Activated naive CD8-positive, alpha-beta T cell treated with anti-CD3 and anti-CD28 coated beads, Interleukin-2, amount 10 ng/mL, durations not matched to agents 7 days and 5 days (primary cell): Measurements from ENCODE around the gene CHRM5. TPM values are rescaled to one million over a fixed set of nuclear protein-coding genes. Genes with fewer than 3 reads are reported as not detected.
"Not testable (repeated sequence)": the region's sequence is repeated elsewhere in the genome, so short reads cannot be mapped to it uniquely, and the experiment has no call there.

ENCODE experiments used
- ATAC-seq: fragments of 150-1000 bp; cut with Tn5 transposase; one replicate; pipeline ENCODE4 v1.10.0; 2021; ENCODE audit warnings: low read depth, moderate library complexity
- POLR2A ChIA-PET: fragments of 350-600 bp; sonication (Branson Sonifier 250); formaldehyde crosslinking; loops from one replicate; lab custom pipeline; 2021; ENCODE audit warnings: antibody characterized with exemption; lab: Charles Lee
- DNase-seq: peaks from one replicate; pipeline ENCODE4 v3.0.0; 2021
- H3K27ac Mint-ChIP-seq: one replicate; pipeline ENCODE4 v1.8.0; 2022; ENCODE audit warnings: mild to moderate bottlenecking, mixed read lengths
- H3K27me3 Mint-ChIP-seq: one replicate; pipeline ENCODE4 v1.8.0; 2022; ENCODE audit warnings: mild to moderate bottlenecking, moderate library complexity, mixed read lengths
- H3K36me3 Mint-ChIP-seq: one replicate; pipeline ENCODE4 v1.8.0; 2021; ENCODE audit warnings: mild to moderate bottlenecking, mixed read lengths
- H3K4me1 Mint-ChIP-seq: one replicate; pipeline ENCODE4 v1.8.0; 2021; ENCODE audit warnings: mixed read lengths
- H3K4me3 Mint-ChIP-seq: one replicate; pipeline ENCODE4 v1.8.0; 2022; ENCODE audit warnings: mild to moderate bottlenecking, moderate library complexity, mixed read lengths
- H3K9me3 Mint-ChIP-seq: one replicate; pipeline ENCODE4 v1.8.0; 2021; ENCODE audit warnings: mixed read lengths
- total RNA-seq, 2 experiments: library from RNA; stranded (reverse); gene quantifications; one replicate each; pipeline ENCODE4 v1.2.3, GENCODE V29; 2021

Gene CHRM5
- total RNA-seq, 2 experiments from 2014 or later, result not detected

DNA sequence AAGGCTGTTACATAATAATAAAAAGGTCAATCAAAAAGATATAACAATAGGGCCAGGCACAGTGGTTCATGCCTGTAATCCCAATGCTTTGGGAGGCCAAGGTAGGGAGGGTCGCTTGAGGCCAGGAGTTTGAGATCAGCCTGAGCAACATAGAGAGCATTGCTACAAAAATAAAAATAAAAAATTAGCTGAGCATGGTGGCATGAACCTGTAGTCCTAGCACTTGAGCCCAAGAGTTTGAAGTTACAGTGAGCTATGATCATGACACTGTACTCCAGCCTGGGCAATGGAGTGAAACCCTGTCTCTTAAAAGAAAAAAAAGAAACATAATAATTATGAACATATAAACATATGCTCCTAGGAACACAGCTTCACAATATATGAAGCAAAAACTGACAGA lies 41.4 kb downstream of the CHRM5 start:
- no peak for ATAC-seq
- H3K9me3 Mint-ChIP-seq, result no peaks in the 10 kb centered on the region
- POLR2A ChIA-PET, result no interaction called here
- H3K27me3 Mint-ChIP-seq, result peaks cover 5% of the 10 kb centered on the region
- H3K4me1 Mint-ChIP-seq, result no peaks in the 10 kb centered on the region
- no peak overlapping the region for H3K4me3 Mint-ChIP-seq
- DNase-seq, result no peak
- no peak overlapping the region for H3K27ac Mint-ChIP-seq
- peaks cover 7% of the 10 kb centered on the region for H3K36me3 Mint-ChIP-seq

DNA sequence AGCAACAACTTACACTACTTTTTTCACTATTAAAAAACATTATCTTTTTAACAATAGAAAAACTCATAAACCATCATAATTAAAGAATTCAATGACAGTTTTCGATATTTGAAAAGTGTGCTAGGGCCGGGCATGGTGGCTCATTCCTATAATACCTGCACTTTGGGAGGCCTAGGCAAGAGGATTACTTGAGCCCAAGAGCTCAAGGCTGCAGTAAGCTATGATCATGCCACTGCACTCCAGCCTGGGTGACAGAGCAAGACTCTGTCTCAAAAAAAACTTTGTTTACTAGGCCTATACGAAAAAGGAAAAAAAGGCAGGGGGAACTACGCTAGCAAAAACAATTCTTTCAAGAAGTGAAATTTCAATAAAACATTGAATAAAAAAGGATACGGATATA lies 42.6 kb downstream of the CHRM5 start:
- H3K4me3 Mint-ChIP-seq, result no peak overlapping the region
- H3K27me3 Mint-ChIP-seq, result peaks cover 7% of the 10 kb centered on the region
- ATAC-seq (no peak), DNase-seq (no peak)
- H3K4me1 Mint-ChIP-seq, result no peaks in the 10 kb centered on the region
- H3K27ac Mint-ChIP-seq, result no peak overlapping the region
- H3K36me3 Mint-ChIP-seq, result peaks cover 7% of the 10 kb centered on the region
- POLR2A ChIA-PET, result no interaction called here
- H3K9me3 Mint-ChIP-seq, result no peaks in the 10 kb centered on the region

DNA sequence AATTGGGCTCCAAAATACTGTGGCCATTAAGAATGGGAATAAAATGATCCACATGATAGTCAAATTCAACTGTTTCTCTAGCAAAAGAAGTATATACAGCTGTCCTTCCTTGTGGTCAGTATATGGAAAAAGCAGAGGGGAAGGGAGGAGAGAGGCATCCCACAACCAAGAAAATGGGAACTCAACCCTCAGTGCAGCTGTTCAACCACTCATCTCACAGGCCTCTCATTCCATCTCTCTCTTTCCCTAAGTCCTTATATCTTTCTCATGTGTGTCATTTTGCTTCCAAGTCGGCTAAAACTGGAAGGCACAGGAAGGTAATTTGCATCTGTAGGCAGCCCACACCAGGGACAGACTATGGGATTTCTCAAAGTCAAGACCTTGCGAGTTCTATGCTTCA lies 43.2 kb downstream of the CHRM5 start:
- ATAC-seq, result no peak
- H3K9me3 Mint-ChIP-seq, result no peaks in the 10 kb centered on the region
- H3K36me3 Mint-ChIP-seq, result peaks cover 7% of the 10 kb centered on the region
- no peaks in the 10 kb centered on the region for H3K4me1 Mint-ChIP-seq
- no peak overlapping the region for H3K4me3 Mint-ChIP-seq
- no peak overlapping the region for H3K27ac Mint-ChIP-seq
- H3K27me3 Mint-ChIP-seq, result peaks cover 7% of the 10 kb centered on the region
- no peak for DNase-seq
- POLR2A ChIA-PET, result no interaction called here

- POLR2A ChIA-PET, result no interaction called here
- ATAC-seq, result no peak
- peaks cover 2% of the 10 kb centered on the region for H3K4me1 Mint-ChIP-seq
- DNase-seq, result no peak
- no peak overlapping the region for H3K27ac Mint-ChIP-seq
- no peaks in the 10 kb centered on the region for H3K9me3 Mint-ChIP-seq
- H3K27me3 Mint-ChIP-seq, result peaks cover 13% of the 10 kb centered on the region
- peaks cover 9% of the 10 kb centered on the region for H3K36me3 Mint-ChIP-seq
- H3K4me3 Mint-ChIP-seq, result no peak overlapping the region
These were observed 44.2 kb downstream of the CHRM5 start for GRCh38 chr15:34012461-34013028.

- no peak for ATAC-seq
- Mint-ChIP-seq H3K36me3 (peaks cover 6% of the 10 kb centered on the region), H3K9me3 (no peaks in the 10 kb centered on the region), H3K4me3 (no peak overlapping the region), H3K27me3 (peaks cover 13% of the 10 kb centered on the region), H3K27ac (no peak overlapping the region), H3K4me1 (peaks cover 10% of the 10 kb centered on the region)
- POLR2A ChIA-PET, result no interaction called here
- no peak for DNase-seq
These were observed 45.4 kb downstream of the CHRM5 start for GRCh38 chr15:34013746-34014145.

GRCh38 chr15:34014556-34014955 lies 46.3 kb downstream of the CHRM5 start:
- DNase-seq, result no peak
- no peak for ATAC-seq
- Mint-ChIP-seq H3K27ac (no peak overlapping the region), H3K4me3 (no peak overlapping the region), H3K4me1 (peaks cover 11% of the 10 kb centered on the region), H3K36me3 (peaks cover 6% of the 10 kb centered on the region), H3K27me3 (peaks cover 13% of the 10 kb centered on the region), H3K9me3 (no peaks in the 10 kb centered on the region)
- POLR2A ChIA-PET, result no interaction called here

DNA sequence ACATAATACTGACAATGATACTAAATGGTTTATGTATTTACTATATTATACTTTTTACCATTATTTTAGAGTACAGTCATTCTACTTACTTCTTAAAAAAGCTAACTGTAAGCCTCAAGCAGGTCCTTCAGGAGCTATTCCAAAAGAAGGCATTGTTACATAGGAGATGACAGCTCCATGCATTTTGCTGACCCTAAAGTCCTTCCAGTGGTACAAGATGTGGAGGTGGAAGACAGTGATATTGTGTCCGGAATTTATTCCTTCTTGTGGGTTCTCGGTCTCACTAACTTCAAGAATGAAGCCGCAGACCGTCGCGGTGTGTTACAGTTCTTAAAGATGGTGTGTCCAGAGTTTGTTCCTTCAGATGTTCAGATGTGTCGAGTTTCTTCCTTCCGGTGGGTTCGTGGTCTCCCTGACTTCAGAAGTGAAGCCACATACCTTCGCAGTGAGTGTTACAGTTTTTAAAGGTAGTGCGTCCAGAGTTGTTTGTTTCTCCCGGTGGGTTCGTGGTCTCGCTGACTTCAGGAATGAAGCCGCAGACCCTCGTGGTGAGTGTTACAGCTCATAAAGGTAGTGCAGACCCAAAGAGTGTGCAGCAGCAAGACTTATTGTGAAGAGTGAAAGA lies 49.8 kb downstream of the CHRM5 start:
- POLR2A ChIA-PET, result interaction anchor here (0.6 to 1.5 kb wide), 4 partner anchors 19 to 952 kb away, joined by 3 to 7 read pairs (median 4); partner anchors contain the start of genes AQR and AVEN
- peak overlapping the region; percentile 66 for H3K4me3 Mint-ChIP-seq
- peaks cover 13% of the 10 kb centered on the region for H3K4me1 Mint-ChIP-seq
- DNase-seq (peak; percentile 70), ATAC-seq (peak; percentile 75)
- no peaks in the 10 kb centered on the region for H3K9me3 Mint-ChIP-seq
- peak overlapping the region; percentile 80 for H3K27ac Mint-ChIP-seq
- peaks cover 14% of the 10 kb centered on the region for H3K27me3 Mint-ChIP-seq
- peaks cover 15% of the 10 kb centered on the region for H3K36me3 Mint-ChIP-seq

GRCh38 chr15:34018738-34019137 lies 50.4 kb downstream of the CHRM5 start:
- not testable (repeated sequence) for H3K27ac Mint-ChIP-seq, DNase-seq, ATAC-seq, H3K9me3 Mint-ChIP-seq
- Mint-ChIP-seq H3K27me3 (peaks cover 16% of the 10 kb centered on the region), H3K4me3 (peak overlapping the region; percentile 66), H3K36me3 (peaks cover 15% of the 10 kb centered on the region), H3K4me1 (peaks cover 13% of the 10 kb centered on the region)
- POLR2A ChIA-PET, result interaction anchor here (0.6 to 1.5 kb wide), 4 partner anchors 19 to 951 kb away, joined by 3 to 7 read pairs (median 4); partner anchors contain the start of genes AQR and AVEN

DNA sequence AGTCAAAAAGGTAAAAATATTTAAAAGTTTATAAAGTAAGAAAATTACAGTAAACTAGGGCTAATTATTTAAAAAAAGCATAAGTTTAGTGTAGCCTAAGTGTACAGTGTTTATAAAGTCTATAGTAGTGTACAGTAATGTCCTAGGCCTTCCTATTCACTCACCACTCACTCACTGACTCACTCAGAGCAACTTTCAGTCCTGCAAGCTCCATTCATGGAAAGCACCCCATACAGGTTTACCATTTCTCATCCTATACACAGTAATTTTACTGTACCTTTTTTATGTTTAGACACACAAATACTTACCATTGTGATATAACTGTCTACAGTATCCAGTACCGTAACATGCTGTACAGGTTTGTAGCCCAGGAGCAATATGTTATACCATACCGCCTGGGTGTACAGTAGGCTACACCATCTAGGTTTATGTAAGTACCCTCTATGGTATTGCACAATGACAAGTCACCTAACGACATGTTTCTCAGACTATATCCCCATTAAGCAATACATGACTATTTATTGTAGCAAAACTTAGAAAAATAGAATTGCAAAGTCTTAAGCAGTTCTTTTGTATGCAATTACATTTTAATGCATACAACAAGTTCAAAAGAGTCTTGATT lies 51.2 kb downstream of the CHRM5 start:
- Mint-ChIP-seq H3K4me3 (no peak overlapping the region), H3K36me3 (peaks cover 13% of the 10 kb centered on the region), H3K27me3 (peaks cover 15% of the 10 kb centered on the region), H3K9me3 (no peaks in the 10 kb centered on the region), H3K27ac (no peak overlapping the region), H3K4me1 (peaks cover 13% of the 10 kb centered on the region)
- POLR2A ChIA-PET, result interaction anchor here (1.4 kb wide), 2 partner anchors 18 to 950 kb away, joined by 3 to 4 read pairs; partner anchors contain the start of gene AQR
- ATAC-seq (no peak), DNase-seq (no peak)

DNA sequence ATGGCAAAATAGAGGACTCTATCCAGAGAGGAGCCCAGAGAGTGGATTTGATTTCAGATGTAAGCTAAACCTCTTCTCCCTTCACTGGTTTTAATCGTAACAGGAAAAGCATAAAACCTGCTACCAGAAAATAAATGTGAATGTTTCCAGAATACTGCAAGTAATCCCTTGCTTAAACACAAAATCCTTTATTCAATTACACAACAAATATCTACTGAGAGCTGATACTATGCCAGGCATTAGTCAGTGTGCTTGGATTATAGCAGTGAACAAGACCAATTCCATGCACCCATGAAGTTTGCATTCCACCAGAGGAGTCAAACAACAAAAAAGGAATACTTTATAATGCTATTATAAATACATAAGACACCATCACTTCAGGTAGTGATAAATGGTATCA lies 55.6 kb downstream of the CHRM5 start:
- DNase-seq, result no peak
- Mint-ChIP-seq H3K27me3 (peaks cover 5% of the 10 kb centered on the region), H3K4me1 (peaks cover 10% of the 10 kb centered on the region), H3K36me3 (peaks cover 14% of the 10 kb centered on the region), H3K4me3 (no peak overlapping the region), H3K27ac (no peak overlapping the region), H3K9me3 (peaks cover 1% of the 10 kb centered on the region)
- POLR2A ChIA-PET, result no interaction called here
- ATAC-seq, result no peak

GRCh38 chr15:34025252-34025651 lies 57.0 kb downstream of the CHRM5 start:
- POLR2A ChIA-PET, result no interaction called here

DNA sequence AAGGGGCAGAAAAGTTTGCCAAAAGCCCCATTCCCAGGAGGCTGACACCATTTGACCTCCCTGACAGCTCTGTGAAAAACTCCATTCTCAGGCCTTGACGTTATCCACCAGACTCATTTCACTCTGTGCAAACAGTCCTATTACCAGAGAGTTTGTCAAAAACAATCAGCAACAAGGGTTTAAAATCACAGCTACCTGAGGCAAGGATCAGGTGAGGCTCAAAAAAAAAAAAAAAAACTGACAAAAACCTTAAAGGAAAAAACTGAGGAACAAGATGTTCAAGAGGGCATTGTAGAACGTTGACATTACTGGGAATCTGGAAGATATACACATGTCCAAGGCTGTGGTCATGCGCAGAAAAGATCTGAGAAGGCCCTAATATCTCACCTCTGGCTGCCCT lies 59.3 kb downstream of the CHRM5 start:
- H3K36me3 Mint-ChIP-seq, result peaks cover 6% of the 10 kb centered on the region
- ATAC-seq (no peak), DNase-seq (no peak)
- peaks cover 5% of the 10 kb centered on the region for H3K27me3 Mint-ChIP-seq
- no peak overlapping the region for H3K27ac Mint-ChIP-seq
- H3K9me3 Mint-ChIP-seq, result peaks cover 1% of the 10 kb centered on the region
- POLR2A ChIA-PET, result no interaction called here
- no peak overlapping the region for H3K4me3 Mint-ChIP-seq
- peaks cover 7% of the 10 kb centered on the region for H3K4me1 Mint-ChIP-seq

More at GRCh38 chr15:34025252-34025651, 57.0 kb downstream of the CHRM5 start:
- no peak overlapping the region for H3K27ac Mint-ChIP-seq
- ATAC-seq (no peak), DNase-seq (no peak)
- H3K36me3 Mint-ChIP-seq, result peaks cover 14% of the 10 kb centered on the region
- peaks cover 5% of the 10 kb centered on the region for H3K27me3 Mint-ChIP-seq
- no peak overlapping the region for H3K4me3 Mint-ChIP-seq
- peaks cover 1% of the 10 kb centered on the region for H3K9me3 Mint-ChIP-seq
- peaks cover 10% of the 10 kb centered on the region for H3K4me1 Mint-ChIP-seq

- Mint-ChIP-seq H3K27me3 (peaks cover 3% of the 10 kb centered on the region), H3K36me3 (peaks cover 3% of the 10 kb centered on the region), H3K4me1 (peaks cover 2% of the 10 kb centered on the region), H3K4me3 (no peak overlapping the region), H3K9me3 (peaks cover 1% of the 10 kb centered on the region), H3K27ac (no peak overlapping the region)
- DNase-seq (no peak), ATAC-seq (no peak)
- POLR2A ChIA-PET, result no interaction called here
These were observed 63.9 kb downstream of the CHRM5 start for GRCh38 chr15:34031987-34032760.
